ENCODE data around the gene CDK10.

Gene CDK10

GRCh38 chr16:89729293-89729692 is 42.8 kb downstream of the CDK10 start:
- H3K27ac ChIP-seq (ENCODE audit: low read depth, low read length) = no peak overlapping the region
- H3K36me3 ChIP-seq (ENCODE audit: insufficient read depth, low read length) = peaks cover 31% of the 10 kb centered on the region

GRCh38 chr16:89729863-89730593 is 43.5 kb downstream of the CDK10 start:
- Histone ChIP-seq H3K4me1 (ENCODE audit: control insufficient read depth, insufficient read depth, low read length, unreplicated experiment) (no peaks in the 10 kb centered on the region), H3K79me2 (ENCODE audit: control insufficient read depth, insufficient read depth, low read length, unreplicated experiment) (peaks cover 8% of the 10 kb centered on the region), H3K36me3 (ENCODE audit: insufficient read depth, low read length) (peaks cover 31% of the 10 kb centered on the region), H2AFZ (ENCODE audit: low read length, unreplicated experiment) (no peak overlapping the region), H3K27me3 (ENCODE audit: insufficient read depth, low read length) (no peaks in the 10 kb centered on the region), H3K27ac (ENCODE audit: low read depth, low read length) (no peak overlapping the region), H3K4me3 (ENCODE audit: low read depth, low read length) (no peak overlapping the region)

More at GRCh38 chr16:89729293-89729692, 42.8 kb downstream of the CDK10 start:
- no peaks in the 10 kb centered on the region for H3K4me1 ChIP-seq (ENCODE audit: control insufficient read depth, insufficient read depth, low read length, unreplicated experiment)
- H2AFZ ChIP-seq (ENCODE audit: low read length, unreplicated experiment) = no peak overlapping the region
- peaks cover 11% of the 10 kb centered on the region for H3K79me2 ChIP-seq (ENCODE audit: control insufficient read depth, insufficient read depth, low read length, unreplicated experiment)
- no peak overlapping the region for H3K4me3 ChIP-seq (ENCODE audit: low read depth, low read length)
- H3K27me3 ChIP-seq (ENCODE audit: insufficient read depth, low read length) = no peaks in the 10 kb centered on the region

GRCh38 chr16:89730610-89731234 is 44.2 kb downstream of the CDK10 start:
- Histone ChIP-seq H3K36me3 (ENCODE audit: insufficient read depth, low read length) (peaks cover 31% of the 10 kb centered on the region), H3K27ac (ENCODE audit: low read depth, low read length) (no peak overlapping the region), H3K79me2 (ENCODE audit: control insufficient read depth, insufficient read depth, low read length, unreplicated experiment) (peaks cover 4% of the 10 kb centered on the region), H2AFZ (ENCODE audit: low read length, unreplicated experiment) (no peak overlapping the region), H3K4me3 (ENCODE audit: low read depth, low read length) (no peak overlapping the region), H3K4me1 (ENCODE audit: control insufficient read depth, insufficient read depth, low read length, unreplicated experiment) (no peaks in the 10 kb centered on the region), H3K27me3 (ENCODE audit: insufficient read depth, low read length) (no peaks in the 10 kb centered on the region)

GRCh38 chr16:89732142-89732917 is 45.8 kb downstream of the CDK10 start:
- no peak overlapping the region for H2AFZ ChIP-seq (ENCODE audit: low read length, unreplicated experiment)
- H3K79me2 ChIP-seq (ENCODE audit: control insufficient read depth, insufficient read depth, low read length, unreplicated experiment) = peaks cover 2% of the 10 kb centered on the region
- H3K27ac ChIP-seq (ENCODE audit: low read depth, low read length) = no peak overlapping the region
- no peaks in the 10 kb centered on the region for H3K27me3 ChIP-seq (ENCODE audit: insufficient read depth, low read length)
- no peaks in the 10 kb centered on the region for H3K4me1 ChIP-seq (ENCODE audit: control insufficient read depth, insufficient read depth, low read length, unreplicated experiment)
- peaks cover 26% of the 10 kb centered on the region; the same call in 1 of the 2 replicates for H3K36me3 ChIP-seq (ENCODE audit: insufficient read depth, low read length)
- H3K4me3 ChIP-seq (ENCODE audit: low read depth, low read length) = no peak overlapping the region

- Histone ChIP-seq H3K27me3 (ENCODE audit: insufficient read depth, low read length) (no peaks in the 10 kb centered on the region), H3K79me2 (ENCODE audit: control insufficient read depth, insufficient read depth, low read length, unreplicated experiment) (peaks cover 2% of the 10 kb centered on the region), H3K27ac (ENCODE audit: low read depth, low read length) (no peak overlapping the region), H3K4me3 (ENCODE audit: low read depth, low read length) (no peak overlapping the region), H3K36me3 (ENCODE audit: insufficient read depth, low read length) (peaks cover 21% of the 10 kb centered on the region; the same call in 1 of the 2 replicates), H2AFZ (ENCODE audit: low read length, unreplicated experiment) (no peak overlapping the region), H3K4me1 (ENCODE audit: control insufficient read depth, insufficient read depth, low read length, unreplicated experiment) (no peaks in the 10 kb centered on the region)
These were observed 46.4 kb downstream of the CDK10 start for GRCh38 chr16:89732918-89733242.

GRCh38 chr16:89733322-89733721 is 46.8 kb downstream of the CDK10 start:
- no peaks in the 10 kb centered on the region for H3K27me3 ChIP-seq (ENCODE audit: insufficient read depth, low read length)
- no peak overlapping the region for H3K27ac ChIP-seq (ENCODE audit: low read depth, low read length)
- H3K79me2 ChIP-seq (ENCODE audit: control insufficient read depth, insufficient read depth, low read length, unreplicated experiment) = peaks cover 2% of the 10 kb centered on the region
- no peak overlapping the region for H2AFZ ChIP-seq (ENCODE audit: low read length, unreplicated experiment)
- no peak overlapping the region for H3K4me3 ChIP-seq (ENCODE audit: low read depth, low read length)
- H3K36me3 ChIP-seq (ENCODE audit: insufficient read depth, low read length) = peaks cover 20% of the 10 kb centered on the region; the same call in 1 of the 2 replicates
- H3K4me1 ChIP-seq (ENCODE audit: control insufficient read depth, insufficient read depth, low read length, unreplicated experiment) = no peaks in the 10 kb centered on the region

- Histone ChIP-seq H3K79me2 (ENCODE audit: control insufficient read depth, insufficient read depth, low read length, unreplicated experiment) (peaks cover 2% of the 10 kb centered on the region), H2AFZ (ENCODE audit: low read length, unreplicated experiment) (no peak overlapping the region), H3K4me1 (ENCODE audit: control insufficient read depth, insufficient read depth, low read length, unreplicated experiment) (no peaks in the 10 kb centered on the region), H3K4me3 (ENCODE audit: low read depth, low read length) (no peak overlapping the region), H3K36me3 (ENCODE audit: insufficient read depth, low read length) (peaks cover 20% of the 10 kb centered on the region; the same call in 1 of the 2 replicates), H3K27me3 (ENCODE audit: insufficient read depth, low read length) (no peaks in the 10 kb centered on the region), H3K27ac (ENCODE audit: low read depth, low read length) (no peak overlapping the region)
These were observed 47.3 kb downstream of the CDK10 start for GRCh38 chr16:89733792-89734191.

- H3K4me1 ChIP-seq (ENCODE audit: control insufficient read depth, insufficient read depth, low read length, unreplicated experiment) = no peaks in the 10 kb centered on the region
- H3K27ac ChIP-seq (ENCODE audit: low read depth, low read length) = no peak overlapping the region
- H3K4me3 ChIP-seq (ENCODE audit: low read depth, low read length) = no peak overlapping the region
- H3K79me2 ChIP-seq (ENCODE audit: control insufficient read depth, insufficient read depth, low read length, unreplicated experiment) = no peaks in the 10 kb centered on the region
- peaks cover 19% of the 10 kb centered on the region; the same call in 1 of the 2 replicates for H3K36me3 ChIP-seq (ENCODE audit: insufficient read depth, low read length)
- no peaks in the 10 kb centered on the region for H3K27me3 ChIP-seq (ENCODE audit: insufficient read depth, low read length)
- no peak overlapping the region for H2AFZ ChIP-seq (ENCODE audit: low read length, unreplicated experiment)
These were observed 50.1 kb downstream of the CDK10 start for GRCh38 chr16:89736554-89736953.

GRCh38 chr16:89737341-89738071 is 51.0 kb downstream of the CDK10 start:
- Histone ChIP-seq H3K27me3 (ENCODE audit: insufficient read depth, low read length) (no peaks in the 10 kb centered on the region), H3K4me3 (ENCODE audit: low read depth, low read length) (no peak overlapping the region), H3K79me2 (ENCODE audit: control insufficient read depth, insufficient read depth, low read length, unreplicated experiment) (no peaks in the 10 kb centered on the region), H3K4me1 (ENCODE audit: control insufficient read depth, insufficient read depth, low read length, unreplicated experiment) (no peaks in the 10 kb centered on the region), H2AFZ (ENCODE audit: low read length, unreplicated experiment) (no peak overlapping the region), H3K27ac (ENCODE audit: low read depth, low read length) (no peak overlapping the region), H3K36me3 (ENCODE audit: insufficient read depth, low read length) (peaks cover 14% of the 10 kb centered on the region; the same call in 1 of the 2 replicates)

GRCh38 chr16:89738072-89738377 is 51.5 kb downstream of the CDK10 start:
- Histone ChIP-seq H3K36me3 (ENCODE audit: insufficient read depth, low read length) (peaks cover 13% of the 10 kb centered on the region; the same call in 1 of the 2 replicates), H3K4me1 (ENCODE audit: control insufficient read depth, insufficient read depth, low read length, unreplicated experiment) (no peaks in the 10 kb centered on the region), H3K79me2 (ENCODE audit: control insufficient read depth, insufficient read depth, low read length, unreplicated experiment) (no peaks in the 10 kb centered on the region), H2AFZ (ENCODE audit: low read length, unreplicated experiment) (no peak overlapping the region), H3K4me3 (ENCODE audit: low read depth, low read length) (no peak overlapping the region), H3K27ac (ENCODE audit: low read depth, low read length) (no peak overlapping the region), H3K27me3 (ENCODE audit: insufficient read depth, low read length) (no peaks in the 10 kb centered on the region)

Data from ACC112 (cell line).